A549 (cell line): ENCODE measurements around the gene CAMTA1. TPM values are rescaled to one million over a fixed set of nuclear protein-coding genes. Genes with fewer than 3 reads are reported as not detected.
A peak's percentile ranks its signal among the peaks of the same experiment; 100 is the strongest.

Source experiments
- ATAC-seq, 2 experiments: fragments of 200-7000 bp in 1 of 2; fragments of >200 bp in 1 of 2; cut with Nextera tagmentation in 1 of 2; cut with Tn5 transposase in 1 of 2; 3 replicates each; pipeline versions ENCODE4 v1.8.0 to v1.9.1; 2018 to 2020; ENCODE audit warnings: mild to moderate bottlenecking in 1 of 2, moderate library complexity in 1 of 2
- CTCF ChIA-PET: fragments of 300-600 bp; sonication (Branson Sonifier 250); formaldehyde crosslinking; extraction: SDS; loops from one replicate; lab custom pipeline; 2021; ENCODE audit warnings: antibody characterized with exemption, inconsistent platforms; lab: Yijun Ruan, JAX
- POLR2A ChIA-PET: fragments of 350-600 bp; formaldehyde crosslinking; extraction: SDS; loops from one replicate; lab custom pipeline; 2021; ENCODE audit warnings: antibody characterized with exemption, inconsistent platforms; lab: Yijun Ruan, JAX
- DNase-seq, 2 experiments: peaks; one replicate each; pipeline versions ENCODE4 v3.0.0 to v3.0.0-alpha.2; 2011 to 2016; ENCODE audit warnings: low read depth in 1 of 2, low spot score in 1 of 2
- FAIRE-seq: peaks from 2 replicates; lab custom pipeline; 2011; peaks lifted over from hg19 to GRCh38; lab: Jason Lieb, UNC
- H3K27ac ChIP-seq, 2 experiments: fragments of >200 bp; sonication (Bioruptor Twin); formaldehyde crosslinking; 3 replicates each; pipeline ENCODE4 v1.5.1; 2016 to 2017
- H3K4me1 ChIP-seq: fragments of >200 bp; sonication (Bioruptor Twin); formaldehyde crosslinking; 3 replicates; pipeline ENCODE4 v1.6.1; 2016
- H3K4me2 ChIP-seq: fragments of >200 bp; sonication (Bioruptor Twin); formaldehyde crosslinking; 3 replicates; pipeline ENCODE4 v1.6.1; 2016
- H3K4me3 ChIP-seq: fragments of >200 bp; sonication (Bioruptor Twin); formaldehyde crosslinking; 3 replicates; pipeline ENCODE4 v1.5.1; 2016
- H3K9me3 ChIP-seq: fragments of >200 bp; sonication (Bioruptor Twin); formaldehyde crosslinking; 3 replicates; pipeline ENCODE4 v1.6.1; 2016
- BCL3 ChIP-seq: fragments of >200 bp; sonication (Bioruptor Twin); formaldehyde crosslinking; IDR thresholded peaks from 3 replicates; pipeline ENCODE4 v1.6.1; 2016
- BHLHE40 ChIP-seq: IDR thresholded peaks from 2 replicates; pipeline ENCODE4 v1.6.1; 2012; ENCODE audit warnings: low read depth, low read length, inconsistent platforms
- CEBPB ChIP-seq, 2 experiments: fragments of >200 bp in 1 of 2; sonication (Bioruptor Twin) in 1 of 2; formaldehyde crosslinking in 1 of 2; IDR thresholded peaks; 2 replicates each; pipeline ENCODE4 v1.6.1; 2012 to 2016
- CHD2 ChIP-seq: fragments of 150-350 bp; IDR thresholded peaks from 2 replicates; pipeline ENCODE4 v1.6.1; 2014; ENCODE audit warnings: low read length; ENCODE audit not compliant: partially characterized antibody
- E2F6 ChIP-seq: IDR thresholded peaks from 2 replicates; pipeline ENCODE4 v1.6.1; 2012; ENCODE audit warnings: low read depth, borderline replicate concordance
- EHMT2 ChIP-seq: fragments of 200-600 bp; sonication (generic); IDR thresholded peaks from 2 replicates; pipeline ENCODE4 v1.6.1; 2016; ENCODE audit warnings: antibody characterized with exemption, low read depth, mild to moderate bottlenecking, moderate library complexity
- ELK1 ChIP-seq: fragments of 150-350 bp; IDR thresholded peaks from 2 replicates; pipeline ENCODE4 v1.6.1; 2014; ENCODE audit warnings: low read depth, mild to moderate bottlenecking, low read length
- ESRRA ChIP-seq: fragments of 150-350 bp; IDR thresholded peaks from 2 replicates; pipeline ENCODE4 v1.6.1; 2014; ENCODE audit warnings: mild to moderate bottlenecking, low read length, borderline replicate concordance
- FOSB ChIP-seq: fragments of 250-450 bp; sonication (Bioruptor Pico); IDR thresholded peaks from 2 replicates; pipeline ENCODE4 v1.5.0; 2020; ENCODE audit warnings: mild to moderate bottlenecking, moderate library complexity
- GATA3 ChIP-seq: IDR thresholded peaks from 2 replicates; pipeline ENCODE4 v1.6.1; 2012; ENCODE audit warnings: borderline replicate concordance
- HEYL ChIP-seq: fragments of 250-450 bp; sonication (Bioruptor Pico); IDR thresholded peaks from 2 replicates; pipeline ENCODE4 v1.8.0; 2021; ENCODE audit warnings: mild to moderate bottlenecking, moderate library complexity
- MAZ ChIP-seq: fragments of 150-350 bp; IDR thresholded peaks from 2 replicates; pipeline ENCODE4 v1.6.1; 2014; ENCODE audit warnings: antibody characterized with exemption, low read depth, low read length, borderline replicate concordance
- NPAS2 ChIP-seq: fragments of 250-450 bp; sonication (Bioruptor Pico); IDR thresholded peaks from 2 replicates; pipeline ENCODE4 v1.8.0; 2022; ENCODE audit warnings: mild to moderate bottlenecking, moderate library complexity, borderline replicate concordance
- POLR2AphosphoS2 ChIP-seq: conservative IDR thresholded peaks from 2 replicates; pipeline ENCODE4 v1.6.1; 2012; ENCODE audit warnings: low read length, improper control_type of control experiment, inconsistent platforms
- RCOR1 ChIP-seq: fragments of 150-350 bp; IDR thresholded peaks from 2 replicates; pipeline ENCODE4 v1.6.1; 2014; ENCODE audit warnings: antibody characterized with exemption, low read length, low read depth
- REST ChIP-seq: fragments of 200-600 bp; sonication (generic); IDR thresholded peaks from 2 replicates; pipeline ENCODE4 v1.6.1; 2016; ENCODE audit warnings: antibody characterized with exemption, mild to moderate bottlenecking, moderate library complexity
- SREBF2 ChIP-seq: fragments of 450-650 bp; IDR thresholded peaks from 2 replicates; pipeline ENCODE4 v1.6.1; 2014; ENCODE audit warnings: mild to moderate bottlenecking, moderate library complexity
- ZFP36 ChIP-seq: fragments of 450-650 bp; IDR thresholded peaks from 2 replicates; pipeline ENCODE4 v1.6.1; 2014; ENCODE audit warnings: borderline replicate concordance; ENCODE audit not compliant: partially characterized antibody
- ZNF302 ChIP-seq: fragments of 250-450 bp; sonication (Bioruptor Pico); IDR thresholded peaks from 2 replicates; pipeline ENCODE4 v1.9.0; 2021; ENCODE audit warnings: inconsistent platforms, mild to moderate bottlenecking, moderate library complexity
- WGBS: methylation state at CpG from one replicate; pipeline ENCODE4 v1.1.6; 2017; ENCODE audit errors: missing lambda C conversion rate; 5-methylcytosine and 5-hydroxymethylcytosine counted together
- polyA plus RNA-seq, 4 experiments: library from polyadenylated mRNA; depleted of rRNA in 3 of 4; stranded (reverse); fragments of >200 nt; fragmentation: RNase III in 1 of 4; extraction: RNeasy Plus Mini Kit Qiagen cat#74134 plus additional on column Dnase treatment in 1 of 4; gene quantifications; 2 replicates in 3 of 4; 3 replicates in 1 of 4; pipeline ENCODE4 v1.2.3, GENCODE V29; 2011 to 2017

The CAMTA1 gene
- polyA plus RNA-seq, 2 of the 4 experiments (the other 2 are of a cell fraction): 58.8 to 75.0 TPM

GRCh38 chr1:7485826-7486225 is 700.6 kb downstream of the CAMTA1 start (continued):
- TF ChIP-seq REST: no peak
- no peak for TF ChIP-seq BCL3
- no peak for TF ChIP-seq ELK1

GRCh38 chr1:7487766-7488474 is 702.7 kb downstream of the CAMTA1 start:
- H3K4me1 ChIP-seq: peaks cover 9% of the 10 kb centered on the region; the same call in 2 of the 3 replicates
- 92% methylated on average over 7 of the region's 8 CpGs for WGBS
- no peak for TF ChIP-seq EHMT2
- no peak for TF ChIP-seq ZFP36
- no peak for TF ChIP-seq ZNF302 (CRISPR knock-in tag)
- TF ChIP-seq GATA3: no peak
- TF ChIP-seq E2F6: no peak
- TF ChIP-seq CEBPB (IDR thresholded peaks at IDR 0.05): no peak
- no peak for TF ChIP-seq POLR2AphosphoS2
- TF ChIP-seq CHD2: no peak
- TF ChIP-seq ESRRA: no peak
- no peak for TF ChIP-seq NPAS2 (CRISPR knock-in tag)
- no peak for TF ChIP-seq RCOR1
- TF ChIP-seq FOSB (CRISPR knock-in tag): no peak
- DNase-seq (no peak), ATAC-seq (no peak), FAIRE-seq (no peak)
- CTCF ChIA-PET: no interaction called here
- H3K4me2 ChIP-seq: no peak overlapping the region
- H3K4me3 ChIP-seq: no peak overlapping the region
- peak overlapping the region in 1 of 2 experiments; percentile 26; a peak in 1 of 6 replicates for H3K27ac ChIP-seq
- H3K9me3 ChIP-seq: no peaks in the 10 kb centered on the region
- POLR2A ChIA-PET: no interaction called here

- Histone ChIP-seq H3K9me3 (no peaks in the 10 kb centered on the region), H3K4me2 (no peak overlapping the region), H3K4me1 (peaks cover 9% of the 10 kb centered on the region; the same call in 2 of the 3 replicates), H3K27ac (no peak overlapping the region; a peak in 1 of 6 replicates), H3K4me3 (no peak overlapping the region)
- 78% methylated on average over 1 of the region's 1 CpG for WGBS
- CTCF ChIA-PET: no interaction called here
- TF ChIP-seq BHLHE40 (no peak), MAZ (no peak), HEYL (CRISPR knock-in tag) (no peak), SREBF2 (no peak), BCL3 (no peak), E2F6 (no peak)
- no peak for ATAC-seq
- no peak for FAIRE-seq
- POLR2A ChIA-PET: no interaction called here
- DNase-seq: no peak
These were observed 703.2 kb downstream of the CAMTA1 start for GRCh38 chr1:7488475-7488842.
